ENCODE measurements around the gene PLXDC2.

Gene PLXDC2

GRCh38 chr10:20313665-20314064, 497.4 kb downstream of the PLXDC2 start:
- Histone ChIP-seq H4K20me1 (ENCODE audit: control insufficient read depth, insufficient read depth, low read depth, low read length) (no peaks in the 10 kb centered on the region), H3K36me3 (ENCODE audit: control insufficient read depth, low read length) (no peaks in the 10 kb centered on the region), H3K4me2 (ENCODE audit: low read length) (no peak overlapping the region), H3F3A (ENCODE audit: control insufficient read depth, insufficient read depth) (no peaks in the 10 kb centered on the region), H3K9me3 (ENCODE audit: control insufficient read depth, insufficient read depth, low read length) (peaks cover 3% of the 10 kb centered on the region; the same call in 1 of the 2 replicates), H3K4me3 (ENCODE audit: low read length) (no peak overlapping the region), H3K27ac (ENCODE audit: low read depth, low read length) (no peak overlapping the region), H3K27me3 (ENCODE audit: control insufficient read depth, low read length) (no peaks in the 10 kb centered on the region), H3K79me2 (ENCODE audit: control insufficient read depth, low read length) (no peaks in the 10 kb centered on the region), H3K4me1 (ENCODE audit: control insufficient read depth, low read length) (no peaks in the 10 kb centered on the region), H3K9me2 (replicated peaks; ENCODE audit: control insufficient read depth, low read length) (no peaks in the 10 kb centered on the region)
- TF ChIP-seq, protein P1, sequence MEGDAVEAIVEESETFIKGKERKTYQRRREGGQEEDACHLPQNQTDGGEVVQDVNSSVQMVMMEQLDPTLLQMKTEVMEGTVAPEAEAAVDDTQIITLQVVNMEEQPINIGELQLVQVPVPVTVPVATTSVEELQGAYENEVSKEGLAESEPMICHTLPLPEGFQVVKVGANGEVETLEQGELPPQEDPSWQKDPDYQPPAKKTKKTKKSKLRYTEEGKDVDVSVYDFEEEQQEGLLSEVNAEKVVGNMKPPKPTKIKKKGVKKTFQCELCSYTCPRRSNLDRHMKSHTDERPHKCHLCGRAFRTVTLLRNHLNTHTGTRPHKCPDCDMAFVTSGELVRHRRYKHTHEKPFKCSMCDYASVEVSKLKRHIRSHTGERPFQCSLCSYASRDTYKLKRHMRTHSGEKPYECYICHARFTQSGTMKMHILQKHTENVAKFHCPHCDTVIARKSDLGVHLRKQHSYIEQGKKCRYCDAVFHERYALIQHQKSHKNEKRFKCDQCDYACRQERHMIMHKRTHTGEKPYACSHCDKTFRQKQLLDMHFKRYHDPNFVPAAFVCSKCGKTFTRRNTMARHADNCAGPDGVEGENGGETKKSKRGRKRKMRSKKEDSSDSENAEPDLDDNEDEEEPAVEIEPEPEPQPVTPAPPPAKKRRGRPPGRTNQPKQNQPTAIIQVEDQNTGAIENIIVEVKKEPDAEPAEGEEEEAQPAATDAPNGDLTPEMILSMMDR (IDR thresholded peaks at IDR 0.05; ENCODE audit: low read depth, low read length, poor library complexity, severe bottlenecking): no peak
- no peak for TF ChIP-seq EZH2phosphoT487 (IDR thresholded peaks at IDR 0.05; ENCODE audit: borderline replicate concordance, low read length)

GRCh38 chr10:20314431-20314830, 498.2 kb downstream of the PLXDC2 start:
- Histone ChIP-seq H3K27ac (ENCODE audit: low read depth, low read length) (no peak overlapping the region), H3K36me3 (ENCODE audit: control insufficient read depth, low read length) (no peaks in the 10 kb centered on the region), H3K9me3 (ENCODE audit: control insufficient read depth, insufficient read depth, low read length) (peaks cover 2% of the 10 kb centered on the region; the same call in 1 of the 2 replicates), H3K9me2 (replicated peaks; ENCODE audit: control insufficient read depth, low read length) (no peaks in the 10 kb centered on the region), H3K4me3 (ENCODE audit: low read length) (no peak overlapping the region), H3K79me2 (ENCODE audit: control insufficient read depth, low read length) (no peaks in the 10 kb centered on the region), H4K20me1 (ENCODE audit: control insufficient read depth, insufficient read depth, low read depth, low read length) (no peaks in the 10 kb centered on the region), H3F3A (ENCODE audit: control insufficient read depth, insufficient read depth) (no peaks in the 10 kb centered on the region), H3K4me2 (ENCODE audit: low read length) (no peak overlapping the region), H3K4me1 (ENCODE audit: control insufficient read depth, low read length) (no peaks in the 10 kb centered on the region), H3K27me3 (ENCODE audit: control insufficient read depth, low read length) (no peaks in the 10 kb centered on the region)
- TF ChIP-seq EZH2phosphoT487 (IDR thresholded peaks at IDR 0.05; ENCODE audit: borderline replicate concordance, low read length): no peak
- TF ChIP-seq, protein P1 (IDR thresholded peaks at IDR 0.05; ENCODE audit: low read depth, low read length, poor library complexity, severe bottlenecking): no peak

GRCh38 chr10:20327954-20328353, 511.7 kb downstream of the PLXDC2 start:
- no peaks in the 10 kb centered on the region; the same call in 1 of the 2 replicates for H3K9me3 ChIP-seq (ENCODE audit: control insufficient read depth, insufficient read depth, low read length)
- no peak overlapping the region for H3K4me2 ChIP-seq (ENCODE audit: low read length)

More at GRCh38 chr10:20327954-20328353, 511.7 kb downstream of the PLXDC2 start:
- Histone ChIP-seq H3K36me3 (ENCODE audit: control insufficient read depth, low read length) (no peaks in the 10 kb centered on the region), H3F3A (ENCODE audit: control insufficient read depth, insufficient read depth) (no peaks in the 10 kb centered on the region), H3K79me2 (ENCODE audit: control insufficient read depth, low read length) (no peaks in the 10 kb centered on the region), H3K4me3 (ENCODE audit: low read length) (no peak overlapping the region), H3K4me1 (ENCODE audit: control insufficient read depth, low read length) (no peaks in the 10 kb centered on the region), H3K9me2 (replicated peaks; ENCODE audit: control insufficient read depth, low read length) (no peaks in the 10 kb centered on the region), H3K27ac (ENCODE audit: low read depth, low read length) (no peak overlapping the region), H3K27me3 (ENCODE audit: control insufficient read depth, low read length) (no peaks in the 10 kb centered on the region), H4K20me1 (ENCODE audit: control insufficient read depth, insufficient read depth, low read depth, low read length) (no peaks in the 10 kb centered on the region)
- TF ChIP-seq, protein P1 (IDR thresholded peaks at IDR 0.05; ENCODE audit: low read depth, low read length, poor library complexity, severe bottlenecking): no peak
- TF ChIP-seq EZH2phosphoT487 (IDR thresholded peaks at IDR 0.05; ENCODE audit: borderline replicate concordance, low read length): no peak
